H9 (cell line): ENCODE results near the gene B3GLCT. TPM values are rescaled to one million over a fixed set of nuclear protein-coding genes. Genes with fewer than 3 reads are reported as not detected.

Experiments used
- DNase-seq: peaks from one replicate; pipeline ENCODE4 v3.0.0-alpha.2; 2017
- H2AFZ ChIP-seq: one replicate; pipeline ENCODE4 v1.6.1; 2013; ENCODE audit warnings: mild to moderate bottlenecking, low read length, control low read depth, moderate library complexity
- H2AK5ac ChIP-seq: 2 replicates; pipeline ENCODE4 v1.6.1; 2013; ENCODE audit warnings: low read length, control low read depth, mixed read lengths; ENCODE audit not compliant: insufficient read length
- H2BK120ac ChIP-seq: one replicate; pipeline ENCODE4 v1.6.1; 2013; ENCODE audit warnings: low read depth, mild to moderate bottlenecking, low read length, control low read depth, inconsistent platforms; ENCODE audit not compliant: poor library complexity, severe bottlenecking
- H2BK12ac ChIP-seq: 2 replicates; pipeline ENCODE4 v1.6.1; 2013; ENCODE audit warnings: low read length, control low read depth, mixed read lengths, low read depth; ENCODE audit not compliant: insufficient read length
- H2BK15ac ChIP-seq: 2 replicates; pipeline ENCODE4 v1.6.1; 2013; ENCODE audit warnings: low read depth, low read length, control low read depth
- H2BK20ac ChIP-seq: one replicate; pipeline ENCODE4 v1.6.1; 2013; ENCODE audit warnings: low read depth, mild to moderate bottlenecking, low read length, control low read depth, inconsistent platforms; ENCODE audit not compliant: poor library complexity, severe bottlenecking
- H2BK5ac ChIP-seq: 2 replicates; pipeline ENCODE4 v1.6.1; 2013; ENCODE audit warnings: low read length, control low read depth, mixed read lengths; ENCODE audit not compliant: insufficient read length
- H3K14ac ChIP-seq: 2 replicates; pipeline ENCODE4 v1.6.1; 2013; ENCODE audit warnings: low read length, control low read depth; ENCODE audit not compliant: insufficient read depth
- H3K18ac ChIP-seq: 2 replicates; pipeline ENCODE4 v1.6.1; 2013; ENCODE audit warnings: low read depth, mild to moderate bottlenecking, mixed read lengths, low read length, control low read depth; ENCODE audit not compliant: insufficient read length
- H3K23ac ChIP-seq: 2 replicates; pipeline ENCODE4 v1.6.1; 2013; ENCODE audit warnings: low read length, control low read depth, mixed read lengths, low read depth; ENCODE audit not compliant: insufficient read length
- H3K23me2 ChIP-seq: 2 replicates; pipeline ENCODE4 v1.6.1; 2013; ENCODE audit warnings: low read depth, mild to moderate bottlenecking, mixed read lengths, low read length, control low read depth; ENCODE audit not compliant: insufficient read length, poor library complexity, severe bottlenecking
- H3K27ac ChIP-seq: 2 replicates; pipeline ENCODE4 v1.5.1; 2013; ENCODE audit warnings: low read length, control low read depth, mixed read lengths, low read depth; ENCODE audit not compliant: insufficient read length
- H3K27me3 ChIP-seq: 2 replicates; pipeline ENCODE4 v1.6.1; 2013; ENCODE audit warnings: low read length, control low read depth, inconsistent platforms; ENCODE audit not compliant: insufficient read depth
- H3K4ac ChIP-seq: 2 replicates; pipeline ENCODE4 v1.6.1; 2013; ENCODE audit warnings: low read depth, mild to moderate bottlenecking, control low read depth, inconsistent platforms, low read length, moderate library complexity
- H3K4me1 ChIP-seq: 2 replicates; pipeline ENCODE4 v1.6.1; 2013; ENCODE audit warnings: low read length, control low read depth, inconsistent platforms; ENCODE audit not compliant: insufficient read depth
- H3K4me2 ChIP-seq: 2 replicates; pipeline ENCODE4 v1.6.1; 2013; ENCODE audit warnings: low read length, control low read depth, mixed read lengths; ENCODE audit not compliant: insufficient read length, insufficient read depth
- H3K56ac ChIP-seq: 2 replicates; pipeline ENCODE4 v1.6.1; 2013; ENCODE audit warnings: low read depth, mild to moderate bottlenecking, mixed read lengths, low read length, control low read depth; ENCODE audit not compliant: insufficient read length
- H3K79me1 ChIP-seq: 2 replicates; pipeline ENCODE4 v1.6.1; 2013; ENCODE audit warnings: low read depth, mild to moderate bottlenecking, moderate library complexity, low read length, control low read depth, inconsistent platforms; ENCODE audit not compliant: insufficient read depth, poor library complexity, severe bottlenecking
- H3K79me2 ChIP-seq: 2 replicates; pipeline ENCODE4 v1.6.1; 2013; ENCODE audit warnings: low read length, control low read depth, inconsistent platforms; ENCODE audit not compliant: insufficient read depth
- H3K9ac ChIP-seq: 2 replicates; pipeline ENCODE4 v1.6.1; 2013; ENCODE audit warnings: low read length, control low read depth, mixed read lengths; ENCODE audit not compliant: insufficient read length; ENCODE audit errors: extremely low read depth
- H3K9me3 ChIP-seq: one replicate; pipeline ENCODE4 v1.6.1; 2013; ENCODE audit warnings: low read depth, low read length, inconsistent platforms; ENCODE audit not compliant: control insufficient read depth
- H3T11ph ChIP-seq: one replicate; pipeline ENCODE4 v1.6.1; 2013; ENCODE audit warnings: mild to moderate bottlenecking, low read length, control low read depth, inconsistent platforms
- H4K20me1 ChIP-seq: one replicate; pipeline ENCODE4 v1.6.1; 2013; ENCODE audit not compliant: control insufficient read depth, insufficient read length, insufficient read depth
- H4K5ac ChIP-seq: 2 replicates; pipeline ENCODE4 v1.6.1; 2013; ENCODE audit warnings: low read depth, mild to moderate bottlenecking, mixed read lengths, low read length, control low read depth; ENCODE audit not compliant: insufficient read length
- H4K8ac ChIP-seq: replicated peaks from 2 replicates; pipeline ENCODE4 v1.6.1; 2013; ENCODE audit warnings: low read length, control low read depth, mixed read lengths, low read depth; ENCODE audit not compliant: insufficient read length
- H4K91ac ChIP-seq: 2 replicates; pipeline ENCODE4 v1.6.1; 2013; ENCODE audit warnings: low read depth, mild to moderate bottlenecking, moderate library complexity, mixed read lengths, low read length, control low read depth; ENCODE audit not compliant: insufficient read length
- H3K27ac Mint-ChIP-seq, 3 experiments: 2 replicates in 2 of 3; 3 replicates in 1 of 3; pipeline ENCODE4 v1.8.0; 2020 to 2021; ENCODE audit warnings: mixed read lengths in 3 of 3, mild to moderate bottlenecking in 1 of 3, moderate library complexity in 1 of 3
- H3K27me3 Mint-ChIP-seq: 2 replicates; pipeline ENCODE4 v1.8.0; 2021; ENCODE audit warnings: low read depth, mild to moderate bottlenecking, moderate library complexity, mixed read lengths
- H3K36me3 Mint-ChIP-seq, 3 experiments: 2 replicates in 2 of 3; 3 replicates in 1 of 3; pipeline ENCODE4 v1.8.0; 2020 to 2021; ENCODE audit warnings: low read depth in 3 of 3, mixed read lengths in 3 of 3; ENCODE audit not compliant: insufficient read depth in 1 of 3
- H3K4me1 Mint-ChIP-seq, 2 experiments: 2 replicates each; pipeline ENCODE4 v1.8.0; 2020; ENCODE audit warnings: mixed read lengths in 2 of 2
- H3K4me3 Mint-ChIP-seq, 2 experiments: 2 replicates in 1 of 2; 3 replicates in 1 of 2; pipeline ENCODE4 v1.8.0; 2020 to 2021; ENCODE audit warnings: mild to moderate bottlenecking in 2 of 2, mixed read lengths in 2 of 2, moderate library complexity in 1 of 2
- H3K9me3 Mint-ChIP-seq, 2 experiments: 2 replicates in 1 of 2; 3 replicates in 1 of 2; pipeline ENCODE4 v1.8.0; 2020; ENCODE audit warnings: mild to moderate bottlenecking in 2 of 2, mixed read lengths in 2 of 2, moderate library complexity in 1 of 2
- WGBS: extraction: QIAGEN DNeasy Blood & Tissue Kit; methylation state at CpG from one replicate; pipeline ENCODE4 v1.1.7; 2013; ENCODE audit warnings: missing lambda C conversion rate, low lambda C conversion rate, mixed read lengths; ENCODE audit not compliant: insufficient read length; ENCODE audit errors: extremely low coverage; 5-methylcytosine and 5-hydroxymethylcytosine counted together
- total RNA-seq: library from RNA; stranded (reverse); gene quantifications from 2 replicates; pipeline ENCODE4 v1.2.1, GENCODE V29; 2021
- TF ChIP-seq, protein P1 (sequence below): fragments of 200-600 bp; sonication (generic); conservative IDR thresholded peaks from 3 replicates; pipeline ENCODE4 v1.8.0; 2021; ENCODE audit warnings: antibody characterized with exemption, mild to moderate bottlenecking

Gene B3GLCT
- total RNA-seq, 1 experiment from 2014 or later = 5.4 TPM

DNA sequence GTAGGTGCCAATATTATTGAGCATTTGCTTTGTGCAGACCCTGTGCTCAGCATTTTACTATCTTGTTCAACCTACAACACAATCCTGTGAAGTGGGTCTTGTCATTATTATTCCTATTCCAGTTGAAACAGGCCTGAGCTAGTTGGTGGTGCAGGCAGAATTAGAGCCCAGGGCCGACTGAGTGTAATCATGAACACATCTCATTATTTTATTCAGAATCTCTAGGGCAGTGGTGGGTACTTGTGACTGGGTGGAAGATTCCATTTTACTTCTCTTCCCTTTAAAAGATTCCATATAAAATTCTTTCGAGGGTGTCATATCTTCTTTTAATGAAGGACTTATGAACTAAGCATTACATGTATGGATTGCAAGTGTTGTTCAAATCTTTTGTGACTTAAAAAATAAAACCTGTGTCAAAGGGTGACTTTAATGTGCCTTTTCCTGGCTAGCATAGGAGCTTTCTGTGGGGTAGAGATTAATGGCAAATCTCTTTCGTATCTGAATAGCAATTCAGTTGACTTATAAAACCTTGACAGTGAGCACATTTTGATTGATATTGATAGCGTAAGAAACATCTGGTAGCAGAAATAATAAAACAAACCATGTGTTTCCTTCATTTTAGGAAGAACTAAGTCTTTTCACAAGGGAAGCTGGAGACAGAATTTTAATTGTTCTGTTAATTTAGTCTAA is 20.3 kb downstream of the B3GLCT start:
- H4K20me1 ChIP-seq = peaks cover 3% of the 10 kb centered on the region
- H3K56ac ChIP-seq = no peak overlapping the region
- H3K79me1 ChIP-seq = no peaks in the 10 kb centered on the region
- no peak overlapping the region for H3K4me3 Mint-ChIP-seq
- no peak overlapping the region for H3K27ac Mint-ChIP-seq
- DNase-seq = no peak
- H4K8ac ChIP-seq = no peak overlapping the region
- H3K9ac ChIP-seq = no peak overlapping the region
- H2AFZ ChIP-seq = no peak overlapping the region
- no peaks in the 10 kb centered on the region; the same call in 1 of the 2 replicates for H3K27me3 Mint-ChIP-seq
- no peak overlapping the region for H3T11ph ChIP-seq
- no peak overlapping the region for H4K5ac ChIP-seq
- no peak overlapping the region for H3K18ac ChIP-seq
- H3K23ac ChIP-seq = no peak overlapping the region
- no peaks in the 10 kb centered on the region for H3K27me3 ChIP-seq
- no peak overlapping the region for H4K91ac ChIP-seq
- no peaks in the 10 kb centered on the region; a peak in 2 of 5 replicates for H3K9me3 Mint-ChIP-seq
- H2BK120ac ChIP-seq = no peak overlapping the region
- no peak overlapping the region for H3K14ac ChIP-seq
- H3K4ac ChIP-seq = no peak overlapping the region
- no CpG with 5 or more reads among the region's 4 CpGs for WGBS
- TF ChIP-seq, protein P1, sequence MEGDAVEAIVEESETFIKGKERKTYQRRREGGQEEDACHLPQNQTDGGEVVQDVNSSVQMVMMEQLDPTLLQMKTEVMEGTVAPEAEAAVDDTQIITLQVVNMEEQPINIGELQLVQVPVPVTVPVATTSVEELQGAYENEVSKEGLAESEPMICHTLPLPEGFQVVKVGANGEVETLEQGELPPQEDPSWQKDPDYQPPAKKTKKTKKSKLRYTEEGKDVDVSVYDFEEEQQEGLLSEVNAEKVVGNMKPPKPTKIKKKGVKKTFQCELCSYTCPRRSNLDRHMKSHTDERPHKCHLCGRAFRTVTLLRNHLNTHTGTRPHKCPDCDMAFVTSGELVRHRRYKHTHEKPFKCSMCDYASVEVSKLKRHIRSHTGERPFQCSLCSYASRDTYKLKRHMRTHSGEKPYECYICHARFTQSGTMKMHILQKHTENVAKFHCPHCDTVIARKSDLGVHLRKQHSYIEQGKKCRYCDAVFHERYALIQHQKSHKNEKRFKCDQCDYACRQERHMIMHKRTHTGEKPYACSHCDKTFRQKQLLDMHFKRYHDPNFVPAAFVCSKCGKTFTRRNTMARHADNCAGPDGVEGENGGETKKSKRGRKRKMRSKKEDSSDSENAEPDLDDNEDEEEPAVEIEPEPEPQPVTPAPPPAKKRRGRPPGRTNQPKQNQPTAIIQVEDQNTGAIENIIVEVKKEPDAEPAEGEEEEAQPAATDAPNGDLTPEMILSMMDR = no peak
- H3K79me2 ChIP-seq = no peaks in the 10 kb centered on the region
- no peak overlapping the region for H2BK12ac ChIP-seq
- H3K27ac ChIP-seq = no peak overlapping the region
- no peak overlapping the region for H2BK15ac ChIP-seq
- H3K36me3 Mint-ChIP-seq = peaks cover 0 to 6% (median 5%) of the 10 kb centered on the region in 3 experiments; a peak in 4 of 7 replicates
- no peaks in the 10 kb centered on the region for H3K23me2 ChIP-seq
- H2BK20ac ChIP-seq = no peak overlapping the region
- no peak overlapping the region for H3K4me2 ChIP-seq
- H3K4me1 ChIP-seq = no peaks in the 10 kb centered on the region
- H3K4me1 Mint-ChIP-seq = peaks cover 2 to 3% of the 10 kb centered on the region in 2 experiments
- no peaks in the 10 kb centered on the region for H3K9me3 ChIP-seq
- no peak overlapping the region for H2AK5ac ChIP-seq
- no peak overlapping the region for H2BK5ac ChIP-seq
